Measurements from ENCODE around the gene FAM171A2. TPM values are rescaled to one million over a fixed set of nuclear protein-coding genes. Genes with fewer than 3 reads are reported as not detected.

The FAM171A2 gene
- total RNA-seq, 4 donors from 2014 or later, result 0.27 to 5.0 (median 0.88) TPM; not detected in 1

DNA sequence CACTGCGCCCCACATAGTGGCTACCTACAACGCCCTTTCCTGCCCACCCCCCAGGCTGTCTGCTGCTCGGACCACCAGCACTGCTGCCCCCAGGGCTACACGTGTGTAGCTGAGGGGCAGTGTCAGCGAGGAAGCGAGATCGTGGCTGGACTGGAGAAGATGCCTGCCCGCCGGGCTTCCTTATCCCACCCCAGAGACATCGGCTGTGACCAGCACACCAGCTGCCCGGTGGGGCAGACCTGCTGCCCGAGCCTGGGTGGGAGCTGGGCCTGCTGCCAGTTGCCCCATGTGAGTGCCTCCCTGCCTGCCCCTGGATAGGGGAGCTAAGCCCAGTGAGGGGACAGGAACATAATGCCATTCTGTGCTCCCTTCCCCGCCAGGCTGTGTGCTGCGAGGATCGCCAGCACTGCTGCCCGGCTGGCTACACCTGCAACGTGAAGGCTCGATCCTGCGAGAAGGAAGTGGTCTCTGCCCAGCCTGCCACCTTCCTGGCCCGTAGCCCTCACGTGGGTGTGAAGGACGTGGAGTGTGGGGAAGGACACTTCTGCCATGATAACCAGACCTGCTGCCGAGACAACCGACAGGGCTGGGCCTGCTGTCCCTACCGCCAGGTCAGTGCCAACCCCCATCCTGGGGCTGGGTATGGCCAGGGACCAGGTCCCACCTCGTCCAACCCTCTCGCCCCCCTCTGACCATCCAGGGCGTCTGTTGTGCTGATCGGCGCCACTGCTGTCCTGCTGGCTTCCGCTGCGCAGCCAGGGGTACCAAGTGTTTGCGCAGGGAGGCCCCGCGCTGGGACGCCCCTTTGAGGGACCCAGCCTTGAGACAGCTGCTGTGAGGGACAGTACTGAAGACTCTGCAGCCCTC, 11.5 kb downstream of the FAM171A2 start:
- Histone ChIP-seq H3K9me3 (no peaks in the 10 kb centered on the region), H3K27ac (no peak overlapping the region), H3K27me3 (no peaks in the 10 kb centered on the region), H3K4me1 (peaks cover 0 to 10% (median 7%) of the 10 kb centered on the region in 4 donors), H3K36me3 (peaks cover 0 to 46% (median 0%) of the 10 kb centered on the region in 3 donors), H3K4me3 (no peak overlapping the region)
- DNase-seq, result no peak
- TF ChIP-seq, protein P1, sequence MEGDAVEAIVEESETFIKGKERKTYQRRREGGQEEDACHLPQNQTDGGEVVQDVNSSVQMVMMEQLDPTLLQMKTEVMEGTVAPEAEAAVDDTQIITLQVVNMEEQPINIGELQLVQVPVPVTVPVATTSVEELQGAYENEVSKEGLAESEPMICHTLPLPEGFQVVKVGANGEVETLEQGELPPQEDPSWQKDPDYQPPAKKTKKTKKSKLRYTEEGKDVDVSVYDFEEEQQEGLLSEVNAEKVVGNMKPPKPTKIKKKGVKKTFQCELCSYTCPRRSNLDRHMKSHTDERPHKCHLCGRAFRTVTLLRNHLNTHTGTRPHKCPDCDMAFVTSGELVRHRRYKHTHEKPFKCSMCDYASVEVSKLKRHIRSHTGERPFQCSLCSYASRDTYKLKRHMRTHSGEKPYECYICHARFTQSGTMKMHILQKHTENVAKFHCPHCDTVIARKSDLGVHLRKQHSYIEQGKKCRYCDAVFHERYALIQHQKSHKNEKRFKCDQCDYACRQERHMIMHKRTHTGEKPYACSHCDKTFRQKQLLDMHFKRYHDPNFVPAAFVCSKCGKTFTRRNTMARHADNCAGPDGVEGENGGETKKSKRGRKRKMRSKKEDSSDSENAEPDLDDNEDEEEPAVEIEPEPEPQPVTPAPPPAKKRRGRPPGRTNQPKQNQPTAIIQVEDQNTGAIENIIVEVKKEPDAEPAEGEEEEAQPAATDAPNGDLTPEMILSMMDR (IDR thresholded peaks at IDR 0.05), result no peak
- no peak for TF ChIP-seq POLR2A (IDR thresholded peaks at IDR 0.05)

DNA sequence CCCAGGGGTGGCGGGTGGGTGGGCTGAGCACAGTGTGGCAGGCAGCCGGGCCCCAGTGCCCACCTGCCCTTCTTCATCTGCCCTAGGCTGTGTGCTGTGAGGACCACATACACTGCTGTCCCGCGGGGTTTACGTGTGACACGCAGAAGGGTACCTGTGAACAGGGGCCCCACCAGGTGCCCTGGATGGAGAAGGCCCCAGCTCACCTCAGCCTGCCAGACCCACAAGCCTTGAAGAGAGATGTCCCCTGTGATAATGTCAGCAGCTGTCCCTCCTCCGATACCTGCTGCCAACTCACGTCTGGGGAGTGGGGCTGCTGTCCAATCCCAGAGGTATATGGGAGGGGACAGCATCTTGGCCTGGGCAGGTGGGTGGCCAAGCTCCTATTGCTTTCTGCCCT, 12.2 kb downstream of the FAM171A2 start:
- DNase-seq, result no peak
- peaks cover 0 to 10% (median 7%) of the 10 kb centered on the region in 4 donors for H3K4me1 ChIP-seq
- no peak overlapping the region for H3K27ac ChIP-seq
- H3K4me3 ChIP-seq, result no peak overlapping the region
- H3K9me3 ChIP-seq, result no peaks in the 10 kb centered on the region
- peaks cover 0 to 46% (median 0%) of the 10 kb centered on the region in 3 donors for H3K36me3 ChIP-seq
- no peaks in the 10 kb centered on the region for H3K27me3 ChIP-seq
- TF ChIP-seq, protein P1 (IDR thresholded peaks at IDR 0.05), result no peak
- no peak for TF ChIP-seq POLR2A (IDR thresholded peaks at IDR 0.05)

DNA sequence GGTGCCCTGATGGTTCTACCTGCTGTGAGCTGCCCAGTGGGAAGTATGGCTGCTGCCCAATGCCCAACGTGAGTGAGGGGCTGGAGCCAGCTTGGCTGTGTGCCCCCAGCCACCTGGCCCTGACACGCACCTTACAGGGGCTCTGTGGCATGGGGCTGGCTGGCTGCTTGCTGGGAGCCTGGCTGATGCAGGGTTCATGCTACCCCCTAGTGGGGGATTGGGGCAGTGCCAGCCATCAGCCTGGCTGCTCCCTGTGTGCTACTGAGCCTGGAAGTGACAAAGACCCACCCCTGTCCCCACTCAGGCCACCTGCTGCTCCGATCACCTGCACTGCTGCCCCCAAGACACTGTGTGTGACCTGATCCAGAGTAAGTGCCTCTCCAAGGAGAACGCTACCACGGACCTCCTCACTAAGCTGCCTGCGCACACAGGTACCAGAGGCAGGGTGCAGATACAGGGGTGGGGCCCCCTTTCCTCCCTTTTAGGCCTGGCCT, 12.9 kb downstream of the FAM171A2 start:
- Histone ChIP-seq H3K27me3 (no peaks in the 10 kb centered on the region), H3K36me3 (peaks cover 0 to 46% (median 0%) of the 10 kb centered on the region in 3 donors), H3K9me3 (no peaks in the 10 kb centered on the region), H3K4me1 (peaks cover 0 to 15% (median 11%) of the 10 kb centered on the region in 4 donors), H3K27ac (no peak overlapping the region), H3K4me3 (no peak overlapping the region)
- DNase-seq, result peak; percentile 76 to 86 (median 78)
- no peak for TF ChIP-seq POLR2A (IDR thresholded peaks at IDR 0.05)
- TF ChIP-seq, protein P1 (IDR thresholded peaks at IDR 0.05), result peak; percentile 69 to 86 (median 74)

DNA sequence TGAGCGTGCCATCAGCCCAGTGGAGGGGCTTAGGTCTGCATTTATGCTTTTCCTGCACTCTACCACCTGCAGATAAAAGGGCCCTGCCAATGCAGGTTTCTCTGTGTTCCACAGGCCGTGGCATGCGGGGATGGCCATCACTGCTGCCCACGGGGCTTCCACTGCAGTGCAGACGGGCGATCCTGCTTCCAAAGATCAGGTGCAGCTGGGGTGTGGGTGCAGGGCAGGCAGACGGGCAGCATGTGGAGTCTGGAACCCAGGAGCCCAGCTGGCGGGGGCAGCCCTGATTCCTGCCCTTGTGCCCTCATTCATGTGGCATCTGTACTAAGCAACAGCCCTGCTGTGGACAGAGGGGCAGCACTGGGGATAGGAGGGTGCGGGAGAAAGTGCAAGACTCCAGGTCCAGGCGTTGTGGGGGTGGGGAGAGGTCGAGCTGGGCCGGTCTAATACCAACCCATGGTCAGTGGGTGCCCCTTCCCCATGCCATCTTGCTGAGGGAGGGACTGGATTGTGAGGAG, 14.0 kb downstream of the FAM171A2 start:
- H3K4me3 ChIP-seq, result no peak overlapping the region
- peak overlapping the region in 1 of 4 donors; percentile 87 for H3K27ac ChIP-seq
- no peak for TF ChIP-seq POLR2A (IDR thresholded peaks at IDR 0.05)
- TF ChIP-seq, protein P1 (IDR thresholded peaks at IDR 0.05), result no peak
- H3K4me1 ChIP-seq, result peaks cover 0 to 16% (median 12%) of the 10 kb centered on the region in 4 donors
- H3K36me3 ChIP-seq, result peaks cover 0 to 46% (median 0%) of the 10 kb centered on the region in 3 donors
- no peaks in the 10 kb centered on the region for H3K9me3 ChIP-seq
- no peaks in the 10 kb centered on the region for H3K27me3 ChIP-seq
- DNase-seq, result no peak

DNA sequence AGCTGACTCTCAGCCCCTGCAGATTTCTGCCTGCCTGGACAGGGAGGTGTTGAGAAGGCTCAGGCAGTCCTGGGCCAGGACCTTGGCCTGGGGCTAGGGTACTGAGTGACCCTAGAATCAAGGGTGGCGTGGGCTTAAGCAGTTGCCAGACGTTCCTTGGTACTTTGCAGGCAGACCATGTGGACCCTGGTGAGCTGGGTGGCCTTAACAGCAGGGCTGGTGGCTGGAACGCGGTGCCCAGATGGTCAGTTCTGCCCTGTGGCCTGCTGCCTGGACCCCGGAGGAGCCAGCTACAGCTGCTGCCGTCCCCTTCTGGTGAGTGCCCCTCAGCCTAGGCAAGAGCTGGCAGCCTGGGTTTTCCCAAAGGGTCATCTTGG, 14.7 kb downstream of the FAM171A2 start:
- Histone ChIP-seq H3K36me3 (peaks cover 0 to 46% (median 0%) of the 10 kb centered on the region in 3 donors), H3K9me3 (no peaks in the 10 kb centered on the region), H3K4me1 (peaks cover 0 to 20% (median 13%) of the 10 kb centered on the region in 4 donors), H3K4me3 (no peak overlapping the region), H3K27me3 (no peaks in the 10 kb centered on the region), H3K27ac (peak overlapping the region in 1 of 4 donors; percentile 87)
- TF ChIP-seq POLR2A (IDR thresholded peaks at IDR 0.05), result no peak
- TF ChIP-seq, protein P1 (IDR thresholded peaks at IDR 0.05), result no peak
- DNase-seq, result no peak

All from Peyer's patch (tissue), 4 donors.